GM21381 (cell line): Measurements from ENCODE around the gene SLC13A5.

Source experiments
- ATAC-seq: cut with Tn5 transposase; IDR thresholded peaks from one replicate; pipeline ENCODE4 v1.9.1; 2021; ENCODE audit warnings: mild to moderate bottlenecking, moderate library complexity; ENCODE audit not compliant: unreplicated experiment

Gene SLC13A5

DNA sequence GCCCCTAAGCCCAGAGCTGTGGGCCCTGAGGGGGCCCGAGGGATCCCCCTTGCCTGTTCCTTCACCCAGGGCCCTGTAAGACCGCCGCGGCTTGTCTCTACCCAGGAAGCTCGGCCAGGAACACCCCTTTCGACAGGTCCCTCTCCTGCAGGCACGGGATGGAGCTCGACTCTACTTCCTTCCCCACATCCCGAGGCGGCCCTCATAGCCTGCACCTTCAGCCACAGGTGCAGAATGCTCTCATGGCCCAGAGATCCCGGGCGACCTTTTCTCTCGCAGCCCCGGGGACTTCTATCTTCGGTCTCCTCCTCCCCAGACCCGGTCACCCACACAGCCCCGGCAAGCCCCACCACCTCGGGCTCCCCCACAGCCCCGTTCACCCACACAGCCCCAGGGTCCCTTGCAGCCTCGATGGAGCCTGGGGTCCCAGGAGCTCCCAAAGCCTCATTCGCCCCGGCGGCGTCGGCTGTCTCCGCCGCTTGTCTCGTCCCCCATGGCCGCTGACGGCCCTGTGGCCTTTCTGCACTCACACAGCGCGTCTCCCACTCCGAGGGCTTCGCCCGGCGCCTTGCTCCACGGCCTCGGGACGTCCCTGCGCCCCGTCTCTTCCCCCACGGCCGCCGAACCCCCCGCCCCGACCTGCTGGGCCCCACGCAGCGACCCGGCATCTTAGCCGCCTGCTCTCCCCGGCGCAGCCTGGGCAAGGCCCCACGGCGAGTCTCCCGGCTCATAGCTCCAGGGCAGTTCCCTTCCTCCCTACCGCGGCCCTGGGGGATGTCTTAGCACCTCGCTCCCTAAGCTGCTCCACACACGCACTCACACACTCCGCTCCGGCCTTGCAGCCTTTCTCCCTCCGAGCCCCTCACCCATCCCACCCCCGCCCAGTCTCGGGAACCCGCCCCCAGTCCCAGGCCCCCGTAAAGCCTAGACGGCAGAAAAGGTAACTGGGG lies 73.3 kb downstream of the SLC13A5 start:
- ATAC-seq = no peak

- ATAC-seq = no peak
Observed at GRCh38 chr17:6639014-6639585, 74.1 kb downstream of the SLC13A5 start.

GRCh38 chr17:6638046-6638908 lies 74.9 kb downstream of the SLC13A5 start:
- no peak for ATAC-seq

DNA sequence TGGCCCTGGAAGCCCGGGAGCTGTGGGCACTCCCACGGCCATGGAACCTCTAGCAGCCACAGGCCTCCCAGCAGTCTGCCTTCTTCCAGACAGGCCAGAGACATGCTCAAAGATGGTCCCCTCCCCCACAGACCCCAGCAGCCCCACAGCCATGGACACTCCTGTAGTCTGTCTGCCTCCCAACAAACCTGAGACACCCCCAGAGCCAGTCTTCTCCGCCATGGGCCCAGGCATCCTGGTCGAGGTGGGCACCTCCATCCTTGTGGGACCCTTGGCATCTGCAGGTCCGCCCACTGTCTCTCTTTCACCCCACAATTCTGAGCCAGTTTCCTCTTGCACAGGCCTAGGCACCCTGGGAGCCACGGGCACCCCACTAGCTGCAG lies 75.7 kb downstream of the SLC13A5 start:
- no peak for ATAC-seq

- ATAC-seq = no peak
Observed at GRCh38 chr17:6636616-6637457, 76.3 kb downstream of the SLC13A5 start.

- no peak for ATAC-seq
Observed at GRCh38 chr17:6636105-6636504, 77.1 kb downstream of the SLC13A5 start.
